HG03432 (cell line): ENCODE data around the gene SUPT5H.
A peak's percentile ranks its signal among the peaks of the same experiment; 100 is the strongest.
"Not testable (repeated sequence)": the region's sequence is repeated elsewhere in the genome, so short reads cannot be mapped to it uniquely, and the experiment has no call there.

Experiments used
- ATAC-seq: cut with Tn5 transposase; IDR thresholded peaks from one replicate; pipeline ENCODE4 v1.9.1; 2021; ENCODE audit warnings: mild to moderate bottlenecking, moderate library complexity; ENCODE audit not compliant: unreplicated experiment

The SUPT5H gene

GRCh38 chr19:39463403-39463802, 18.0 kb downstream of the SUPT5H start:
- ATAC-seq: no peak

DNA sequence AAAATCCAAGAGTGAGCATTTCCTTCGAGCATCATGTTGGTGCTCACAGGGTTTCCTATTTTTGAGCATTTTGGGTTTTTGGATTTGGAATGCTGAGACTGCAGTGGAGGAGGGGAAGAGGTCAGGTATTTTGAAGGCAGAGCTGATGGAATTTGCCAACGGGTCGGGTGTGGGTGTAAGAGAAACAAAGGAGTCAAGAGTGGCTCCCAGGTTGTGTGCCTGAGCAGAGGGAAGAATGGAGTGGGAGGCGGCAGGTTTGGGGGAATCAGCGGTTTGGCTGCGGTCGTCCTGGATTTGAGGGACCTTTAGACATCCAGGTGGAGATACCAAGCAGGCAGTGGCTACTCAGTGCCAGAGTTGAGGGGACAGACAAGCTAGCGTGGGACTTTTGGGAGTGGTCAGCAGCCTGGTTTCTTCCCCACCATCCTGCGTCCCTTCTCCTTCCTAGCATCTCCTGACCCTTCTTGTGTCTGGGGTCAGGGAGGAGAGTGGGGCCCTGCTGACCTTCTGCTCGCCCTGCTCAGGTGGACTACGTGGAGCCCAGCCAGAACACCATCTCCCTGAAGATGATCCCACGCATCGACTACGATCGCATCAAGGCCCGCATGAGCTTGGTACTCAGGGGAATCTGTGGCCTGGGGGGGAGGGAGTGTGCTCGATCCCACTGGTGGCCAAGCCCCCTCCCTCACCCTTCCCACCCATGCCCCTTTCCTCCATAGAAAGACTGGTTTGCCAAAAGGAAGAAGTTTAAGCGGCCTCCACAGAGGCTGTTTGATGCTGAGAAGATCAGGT, 20.8 kb downstream of the SUPT5H start:
- no peak for ATAC-seq

DNA sequence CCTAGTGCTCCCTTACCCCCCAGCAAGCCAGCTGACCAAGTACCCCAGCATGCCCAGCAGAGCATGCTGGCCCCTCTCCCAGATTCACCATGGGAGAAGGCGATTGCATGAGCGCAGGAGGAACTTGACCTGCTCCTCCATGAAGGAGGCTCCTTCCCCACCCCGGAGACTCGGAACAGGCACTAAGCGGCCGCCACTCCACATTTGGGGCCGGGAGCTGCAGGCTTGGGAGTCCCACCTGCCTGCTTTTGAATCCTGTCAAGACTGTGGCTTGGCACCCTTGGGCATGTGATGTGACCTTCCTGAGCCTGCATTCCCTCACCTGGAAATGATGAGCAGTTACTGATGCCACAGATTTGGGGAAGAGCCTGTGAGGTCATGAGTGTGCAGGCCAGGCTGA, 22.6 kb downstream of the SUPT5H start:
- ATAC-seq: no peak

GRCh38 chr19:39469036-39469435, 23.7 kb downstream of the SUPT5H start:
- ATAC-seq: no peak

DNA sequence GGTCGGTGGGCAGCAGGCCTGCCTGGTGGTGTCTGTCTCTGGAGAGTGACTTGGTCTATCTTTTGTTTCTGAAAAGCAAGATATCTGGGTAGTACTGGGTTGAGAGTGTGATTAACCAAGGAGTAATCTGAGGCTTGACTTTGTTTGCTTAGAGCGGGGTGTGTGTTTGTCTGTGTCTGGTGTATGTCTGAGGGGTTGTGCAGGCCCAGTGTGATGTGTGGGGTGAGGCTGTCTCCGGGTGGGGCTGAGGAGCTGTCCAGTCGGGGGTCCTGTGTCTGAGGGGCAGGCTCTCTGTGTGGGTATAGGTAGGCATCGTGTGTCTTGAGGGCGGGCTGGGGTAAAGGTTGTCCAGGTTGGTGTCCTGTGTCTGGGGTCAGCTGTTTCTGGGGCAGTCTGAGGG, 24.2 kb downstream of the SUPT5H start:
- no peak for ATAC-seq

- no peak for ATAC-seq
Observed at GRCh38 chr19:39470724-39471339, 25.4 kb downstream of the SUPT5H start.

- ATAC-seq: no peak
Observed at GRCh38 chr19:39471756-39472536, 26.6 kb downstream of the SUPT5H start.

DNA sequence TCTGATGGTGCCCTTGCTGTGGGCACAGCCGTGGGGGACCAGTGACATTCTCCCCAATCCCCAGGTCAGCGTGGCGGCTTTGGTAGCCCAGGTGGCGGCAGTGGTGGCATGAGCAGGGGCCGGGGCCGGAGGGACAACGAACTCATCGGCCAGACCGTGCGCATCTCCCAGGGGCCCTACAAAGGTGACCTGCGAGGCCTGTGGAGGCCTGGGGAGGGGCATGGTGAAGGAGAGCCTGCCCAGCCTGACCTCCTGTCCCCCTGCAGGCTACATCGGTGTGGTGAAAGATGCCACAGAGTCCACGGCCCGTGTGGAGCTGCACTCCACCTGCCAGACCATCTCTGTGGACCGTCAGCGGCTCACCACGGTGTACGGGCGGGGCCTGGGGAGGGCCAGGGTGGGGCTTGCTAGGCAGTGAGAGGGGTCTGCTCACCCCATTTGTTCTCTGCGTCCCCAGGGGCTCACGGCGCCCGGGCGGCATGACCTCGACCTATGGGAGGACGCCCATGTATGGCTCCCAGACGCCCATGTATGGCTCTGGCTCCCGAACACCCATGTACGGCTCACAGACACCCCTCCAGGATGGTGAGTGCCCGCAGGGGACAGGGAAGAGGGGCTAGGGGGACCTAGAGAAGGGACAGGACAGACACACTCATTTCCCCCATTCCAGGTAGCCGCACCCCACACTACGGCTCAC, 27.5 kb downstream of the SUPT5H start:
- ATAC-seq: no peak

DNA sequence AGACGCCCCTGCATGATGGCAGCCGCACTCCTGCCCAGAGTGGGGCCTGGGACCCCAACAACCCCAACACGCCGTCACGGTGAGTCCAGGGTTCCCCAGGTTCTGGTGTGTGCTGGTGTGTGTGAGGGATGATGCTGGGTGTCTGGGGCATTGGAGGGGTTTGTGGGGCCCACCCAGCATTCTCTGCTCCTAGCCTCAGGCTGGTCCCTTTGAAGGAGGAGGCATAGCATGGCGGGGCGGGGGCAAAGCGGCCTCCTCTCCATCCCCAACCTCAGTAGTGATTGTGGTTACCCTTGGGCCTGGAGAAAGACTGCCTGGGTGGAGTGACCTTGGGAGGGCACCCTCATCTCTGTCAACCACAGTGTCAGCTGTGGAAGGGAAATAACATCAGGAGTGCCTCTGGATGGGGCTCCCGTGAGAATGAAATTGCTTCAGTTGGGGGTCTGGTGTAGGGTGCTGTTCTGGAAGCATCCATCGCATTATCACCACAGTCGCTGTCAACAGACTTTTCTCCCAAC, 28.1 kb downstream of the SUPT5H start:
- ATAC-seq: no peak

- ATAC-seq: no peak
Observed at GRCh38 chr19:39474139-39474620, 28.8 kb downstream of the SUPT5H start.

- ATAC-seq: no peak
Observed at GRCh38 chr19:39475748-39476147, 30.4 kb downstream of the SUPT5H start.

DNA sequence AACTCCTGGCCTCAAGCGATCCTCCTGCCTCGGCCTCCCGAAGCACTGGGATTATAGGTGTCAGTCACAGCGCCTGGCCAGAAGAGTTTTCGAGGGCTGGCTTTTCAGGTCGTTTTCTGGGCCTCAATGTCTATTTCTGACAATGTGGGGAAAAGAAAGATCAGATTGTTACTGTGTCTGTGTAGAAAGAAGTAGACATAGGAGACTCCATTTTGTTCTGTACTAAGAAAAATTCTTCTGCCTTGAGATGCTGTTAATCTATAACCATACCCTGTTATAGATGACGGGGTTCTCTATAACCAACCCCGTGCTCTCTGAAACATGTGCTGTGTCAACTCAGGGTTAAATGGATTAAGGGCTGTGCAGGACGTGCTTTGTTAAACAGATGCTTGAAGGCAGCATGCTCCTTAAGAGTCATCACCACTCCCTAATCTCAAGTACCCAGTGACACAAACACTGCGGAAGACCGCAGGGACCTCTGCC, 34.0 kb downstream of the SUPT5H start:
- not testable (repeated sequence) for ATAC-seq

GRCh38 chr19:39479916-39480315, 34.5 kb downstream of the SUPT5H start:
- no peak for ATAC-seq

- ATAC-seq: peak; percentile 90
Observed at GRCh38 chr19:39480337-39481228, 35.2 kb downstream of the SUPT5H start, which contains the start of gene TIMM50. Gene TIMM50, plus strand, starts transcription at chr19:39480838. Its CDS starts 16 bp downstream, at chr19:39480854.

DNA sequence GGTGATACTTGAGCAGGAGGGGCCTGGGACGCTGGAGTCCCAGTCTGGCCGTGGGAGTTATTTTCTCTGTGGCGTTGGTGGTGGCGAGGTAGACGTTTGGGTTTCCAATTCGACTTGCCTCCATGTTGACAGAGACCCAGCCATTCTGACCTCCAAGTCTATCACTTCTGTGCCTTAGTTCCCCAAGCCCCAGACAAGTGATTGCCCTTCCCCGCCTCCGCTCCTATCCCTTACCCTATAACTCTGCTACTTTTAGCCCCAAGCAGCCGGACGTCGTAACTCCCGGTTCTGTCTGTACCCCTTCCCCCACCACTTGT, 35.8 kb downstream of the SUPT5H start:
- no peak for ATAC-seq

GRCh38 chr19:39481676-39482075, 36.3 kb downstream of the SUPT5H start:
- no peak for ATAC-seq

- ATAC-seq: no peak
Observed at GRCh38 chr19:39483141-39483540, 37.8 kb downstream of the SUPT5H start.

DNA sequence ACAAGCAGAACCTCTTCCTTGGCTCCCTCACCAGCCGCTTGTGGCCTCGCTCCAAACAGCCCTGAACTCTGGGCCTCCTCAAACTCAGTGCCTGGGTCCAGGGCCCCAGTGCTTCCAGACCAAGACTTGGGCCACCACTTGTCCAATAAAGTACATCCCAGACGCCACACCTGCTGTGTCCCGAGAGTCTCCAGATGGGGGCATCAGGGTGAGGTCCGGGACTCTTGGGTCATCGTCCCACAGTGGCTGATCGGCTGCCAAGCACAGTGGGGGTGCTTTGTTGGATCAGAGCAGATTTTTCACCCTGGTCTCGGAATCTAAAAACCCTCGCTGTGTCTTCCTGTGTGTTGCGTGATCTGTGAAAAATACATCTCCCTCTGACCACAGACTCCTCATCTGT, 44.4 kb downstream of the SUPT5H start:
- no peak for ATAC-seq

- ATAC-seq: no peak
Observed at GRCh38 chr19:39492225-39492624, 46.8 kb downstream of the SUPT5H start.

GRCh38 chr19:39492788-39493187, 47.4 kb downstream of the SUPT5H start:
- ATAC-seq: no peak
